Type B pancreatic cell (in vitro differentiated cells): ENCODE results near the gene NFYC. TPM values are rescaled to one million over a fixed set of nuclear protein-coding genes. Genes with fewer than 3 reads are reported as not detected.

Experiments
- DNase-seq: peaks from one replicate; pipeline ENCODE4 v3.0.0; 2021; ENCODE audit warnings: mixed read lengths; ENCODE audit not compliant: unreplicated experiment; ENCODE audit errors: extremely low spot score
- H3K27ac Mint-ChIP-seq: 2 replicates; pipeline ENCODE4 v1.8.0; 2021; ENCODE audit warnings: mild to moderate bottlenecking, mixed read lengths
- H3K27me3 Mint-ChIP-seq: 2 replicates; pipeline ENCODE4 v1.8.0; 2021; ENCODE audit warnings: mixed read lengths
- H3K36me3 Mint-ChIP-seq: 2 replicates; pipeline ENCODE4 v1.8.0; 2021; ENCODE audit warnings: mixed read lengths
- H3K4me1 Mint-ChIP-seq: one replicate; pipeline ENCODE4 v1.8.0; 2021; ENCODE audit warnings: mixed read lengths; ENCODE audit not compliant: unreplicated experiment
- H3K4me3 Mint-ChIP-seq: 2 replicates; pipeline ENCODE4 v1.8.0; 2021; ENCODE audit warnings: mild to moderate bottlenecking, mixed read lengths
- H3K9me3 Mint-ChIP-seq: 2 replicates; pipeline ENCODE4 v1.8.0; 2021; ENCODE audit warnings: mixed read lengths
- CTCF ChIP-seq: fragments of 200-600 bp; sonication (generic); conservative IDR thresholded peaks from 2 replicates; pipeline ENCODE4 v1.5.0; 2021; ENCODE audit warnings: antibody characterized with exemption, mild to moderate bottlenecking
- total RNA-seq: library from RNA; stranded (reverse); gene quantifications from 2 replicates; pipeline ENCODE4 v1.2.1, GENCODE V29; 2021; ENCODE audit warnings: low replicate concordance

The NFYC gene
- total RNA-seq, 1 donor from 2014 or later = 71.3 TPM

- Mint-ChIP-seq H3K36me3 (no peaks in the 10 kb centered on the region), H3K4me1 (peaks cover 6% of the 10 kb centered on the region), H3K27ac (peak within 1 kb of the TSS; percentile 50), H3K27me3 (peaks cover 10% of the 10 kb centered on the region), H3K4me3 (peak within 1 kb of the TSS; percentile 90), H3K9me3 (no peaks in the 10 kb centered on the region)
- no peak for TF ChIP-seq CTCF
- DNase-seq = peak; percentile 91
Measured at GRCh38 chr1:40665335-40666171, 26.0 kb upstream of the NFYC start, which contains the start of gene RIMS3. Gene RIMS3 (minus strand): TSS chr1:40665682. CDS start chr1:40641925, 23,757 bp downstream.

- Mint-ChIP-seq H3K27me3 (peaks cover 10% of the 10 kb centered on the region), H3K9me3 (no peaks in the 10 kb centered on the region), H3K36me3 (no peaks in the 10 kb centered on the region), H3K4me1 (no peaks in the 10 kb centered on the region), H3K4me3 (peak overlapping the region; percentile 60), H3K27ac (no peak overlapping the region)
- peak; percentile 95 for TF ChIP-seq CTCF
- DNase-seq = peak; percentile 85
Measured at GRCh38 chr1:40668769-40669525, 22.6 kb upstream of the NFYC start.

GRCh38 chr1:40673452-40673851, 18.1 kb upstream of the NFYC start:
- peaks cover 10% of the 10 kb centered on the region for H3K27me3 Mint-ChIP-seq
- no peak for TF ChIP-seq CTCF
- H3K4me1 Mint-ChIP-seq = no peaks in the 10 kb centered on the region
- H3K9me3 Mint-ChIP-seq = no peaks in the 10 kb centered on the region
- no peak overlapping the region for H3K27ac Mint-ChIP-seq
- no peaks in the 10 kb centered on the region for H3K36me3 Mint-ChIP-seq
- H3K4me3 Mint-ChIP-seq = no peak overlapping the region
- no peak for DNase-seq

GRCh38 chr1:40676501-40676900, 15.0 kb upstream of the NFYC start:
- Mint-ChIP-seq H3K9me3 (no peaks in the 10 kb centered on the region), H3K4me1 (no peaks in the 10 kb centered on the region), H3K27ac (no peak overlapping the region), H3K36me3 (no peaks in the 10 kb centered on the region), H3K4me3 (no peak overlapping the region), H3K27me3 (no peaks in the 10 kb centered on the region)
- TF ChIP-seq CTCF = no peak
- no peak for DNase-seq

- Mint-ChIP-seq H3K9me3 (no peaks in the 10 kb centered on the region), H3K4me1 (no peaks in the 10 kb centered on the region), H3K27me3 (no peaks in the 10 kb centered on the region), H3K27ac (no peak overlapping the region), H3K36me3 (no peaks in the 10 kb centered on the region), H3K4me3 (no peak overlapping the region)
- no peak for TF ChIP-seq CTCF
- DNase-seq = peak; percentile 25
Measured at GRCh38 chr1:40679165-40679953, 12.1 kb upstream of the NFYC start.
